Panc1 (cell line): Measurements from ENCODE around the gene ADAT3.

Source experiments
- CTCF ChIP-seq: fragments of 450-650 bp; IDR thresholded peaks from 2 replicates; pipeline ENCODE4 v1.5.1; 2017; ENCODE audit warnings: mild to moderate bottlenecking
- TCF7L2 ChIP-seq: IDR thresholded peaks from 2 replicates; pipeline ENCODE4 v1.6.1; 2011; ENCODE audit warnings: mild to moderate bottlenecking, low read depth, low read length, inconsistent platforms

- no peak for TF ChIP-seq CTCF
- no peak for TF ChIP-seq TCF7L2
These were observed 33.6 kb upstream of the ADAT3 start for GRCh38 chr19:1871630-1872029.
